ENCODE results near the gene CCDC167.
A peak's percentile ranks its signal among the peaks of the same experiment; 100 is the strongest.
"Not testable (repeated sequence)": the region's sequence is repeated elsewhere in the genome, so short reads cannot be mapped to it uniquely, and the experiment has no call there.

CCDC167 gene

GRCh38 chr6:37459981-37460800 is 39.5 kb downstream of the CCDC167 start:
- no peak for DNase-seq

GRCh38 chr6:37456816-37457560 is 42.7 kb downstream of the CCDC167 start:
- no peak for DNase-seq

- no peak for DNase-seq
These were observed 43.6 kb downstream of the CCDC167 start for GRCh38 chr6:37456126-37456525.

GRCh38 chr6:37454420-37455140 is 45.1 kb downstream of the CCDC167 start:
- no peak for DNase-seq

- no peak for DNase-seq
These were observed 47.2 kb downstream of the CCDC167 start for GRCh38 chr6:37452522-37452921.

- no peak for DNase-seq
These were observed 48.1 kb downstream of the CCDC167 start for GRCh38 chr6:37451441-37452193.

- DNase-seq: no peak
These were observed 49.7 kb downstream of the CCDC167 start for GRCh38 chr6:37449984-37450383.

- DNase-seq: not testable (repeated sequence)
These were observed 56.5 kb downstream of the CCDC167 start for GRCh38 chr6:37443216-37443542.

- DNase-seq: peak in 1 of 2 donors; percentile 40
These were observed 57.1 kb downstream of the CCDC167 start for GRCh38 chr6:37442416-37443215.

GRCh38 chr6:37441651-37442050 is 58.0 kb downstream of the CCDC167 start:
- peak in 1 of 2 donors; percentile 18 for DNase-seq

- DNase-seq: no peak
These were observed 60.8 kb downstream of the CCDC167 start for GRCh38 chr6:37438930-37439329.

- DNase-seq: no peak
These were observed 63.9 kb downstream of the CCDC167 start for GRCh38 chr6:37435816-37436215.

- no peak for DNase-seq
These were observed 64.3 kb downstream of the CCDC167 start for GRCh38 chr6:37435373-37435772.

GRCh38 chr6:37433657-37434271 is 65.9 kb downstream of the CCDC167 start:
- peak; percentile 56 to 76 for DNase-seq
